Raji (cell line): ENCODE results near the gene ATRIP.

Experiments
- POLR2A ChIP-seq: IDR thresholded peaks from 2 replicates; pipeline ENCODE4 v1.6.1; 2011; ENCODE audit warnings: low read depth, low read length, control low read depth; ENCODE audit not compliant: insufficient read depth

Gene ATRIP

GRCh38 chr3:48464713-48465221 lies 18.2 kb downstream of the ATRIP start:
- no peak for TF ChIP-seq POLR2A

- no peak for TF ChIP-seq POLR2A
Observed at GRCh38 chr3:48465237-48465530, 18.6 kb downstream of the ATRIP start.

DNA sequence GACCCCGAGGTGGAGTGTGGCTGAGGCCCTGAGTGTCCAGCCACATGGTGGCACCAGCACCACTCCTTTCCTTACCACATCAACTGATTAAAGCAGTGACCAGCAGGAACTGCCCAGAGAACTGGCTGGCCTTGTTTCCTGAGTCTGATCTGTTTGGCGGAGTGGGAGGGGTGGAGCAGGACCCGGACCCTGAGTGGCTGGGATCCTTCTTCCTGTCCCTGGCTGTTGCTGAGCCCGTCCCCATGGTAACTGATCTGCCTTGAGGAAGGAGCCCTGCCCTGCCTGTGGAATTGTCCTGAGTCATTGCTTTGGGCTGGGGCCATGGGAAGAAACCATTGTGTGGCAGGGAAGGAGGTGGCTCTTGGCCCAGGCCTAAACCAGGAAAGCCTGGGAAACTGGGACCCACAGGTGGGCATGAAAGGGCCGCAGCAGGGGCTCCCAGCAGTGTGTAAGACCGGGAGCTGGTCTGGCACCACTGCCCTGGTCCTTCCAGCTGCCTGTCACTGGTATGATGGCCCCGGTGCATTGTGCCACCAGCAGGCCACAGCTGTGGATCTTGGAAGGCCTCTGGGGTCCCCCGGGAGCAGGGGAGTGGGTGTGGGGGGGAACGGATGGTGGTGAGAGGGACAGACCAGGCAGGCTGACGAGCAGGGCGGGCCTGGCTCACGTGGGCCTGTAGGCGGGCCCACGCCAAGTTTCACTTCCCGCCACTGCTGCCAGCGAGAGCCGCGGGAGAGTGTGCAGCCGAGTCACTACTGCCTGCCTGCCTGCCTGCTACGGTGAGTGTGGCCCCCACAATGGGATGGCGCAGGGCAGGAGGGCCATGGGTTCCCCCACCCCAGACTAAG lies 19.2 kb downstream of the ATRIP start:
- peak; percentile 97 for TF ChIP-seq POLR2A

DNA sequence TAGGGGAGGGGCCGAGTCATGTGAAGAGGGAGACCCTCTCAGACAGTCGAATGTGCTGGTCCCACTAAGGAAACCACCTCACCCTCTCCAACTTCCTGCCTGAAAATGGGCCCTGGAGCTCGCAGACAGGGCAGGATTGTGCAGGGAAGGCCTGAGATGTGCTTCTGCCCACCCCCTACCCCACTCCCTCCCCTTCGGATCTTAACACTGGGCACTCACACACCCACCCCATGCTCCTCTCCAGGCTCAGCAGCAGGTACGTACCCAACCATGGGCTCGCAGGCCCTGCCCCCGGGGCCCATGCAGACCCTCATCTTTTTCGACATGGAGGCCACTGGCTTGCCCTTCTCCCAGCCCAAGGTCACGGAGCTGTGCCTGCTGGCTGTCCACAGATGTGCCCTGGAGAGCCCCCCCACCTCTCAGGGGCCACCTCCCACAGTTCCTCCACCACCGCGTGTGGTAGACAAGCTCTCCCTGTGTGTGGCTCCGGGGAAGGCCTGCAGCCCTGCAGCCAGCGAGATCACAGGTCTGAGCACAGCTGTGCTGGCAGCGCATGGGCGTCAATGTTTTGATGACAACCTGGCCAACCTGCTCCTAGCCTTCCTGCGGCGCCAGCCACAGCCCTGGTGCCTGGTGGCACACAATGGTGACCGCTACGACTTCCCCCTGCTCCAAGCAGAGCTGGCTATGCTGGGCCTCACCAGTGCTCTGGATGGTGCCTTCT lies 20.0 kb downstream of the ATRIP start:
- TF ChIP-seq POLR2A = peak; percentile 12; the same call in 1 of the 2 replicates

- no peak for TF ChIP-seq POLR2A
Observed at GRCh38 chr3:48467110-48467454, 20.5 kb downstream of the ATRIP start.

- TF ChIP-seq POLR2A = 0 out of 2 replicates have a peak, but pooled peaks have one; percentile 3
Observed at GRCh38 chr3:48467473-48468267, 21.1 kb downstream of the ATRIP start.

GRCh38 chr3:48468329-48468731 lies 21.8 kb downstream of the ATRIP start:
- TF ChIP-seq POLR2A = no peak

GRCh38 chr3:48469046-48469915 lies 22.7 kb downstream of the ATRIP start:
- no peak for TF ChIP-seq POLR2A

GRCh38 chr3:48470286-48470685 lies 23.7 kb downstream of the ATRIP start:
- TF ChIP-seq POLR2A = 0 out of 2 replicates have a peak, but pooled peaks have one; percentile 14

- TF ChIP-seq POLR2A = no peak
Observed at GRCh38 chr3:48472673-48472922, 26.1 kb downstream of the ATRIP start.

GRCh38 chr3:48472923-48473616 lies 26.5 kb downstream of the ATRIP start:
- peak; percentile 97 for TF ChIP-seq POLR2A

- TF ChIP-seq POLR2A = no peak
Observed at GRCh38 chr3:48473617-48473952, 27.0 kb downstream of the ATRIP start.

DNA sequence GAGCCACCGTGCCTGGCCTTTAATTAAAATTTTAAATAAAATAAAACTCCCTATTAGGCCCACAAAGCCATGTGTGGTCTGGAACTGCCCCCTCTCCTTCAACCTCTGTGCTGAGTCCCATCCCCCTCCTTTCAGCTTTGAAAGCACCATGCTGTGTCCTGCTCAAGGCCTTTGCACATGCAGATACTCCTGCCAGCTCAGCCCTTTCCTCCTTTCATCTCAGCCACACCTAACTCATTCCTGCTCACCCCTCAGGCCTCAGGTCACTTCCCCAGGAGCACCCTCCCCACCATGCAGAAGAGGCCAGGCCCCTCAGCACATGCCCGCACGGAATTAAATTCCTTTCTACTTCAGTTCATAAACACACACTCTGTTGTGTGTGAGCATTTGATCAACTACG lies 28.1 kb downstream of the ATRIP start:
- no peak for TF ChIP-seq POLR2A

- TF ChIP-seq POLR2A = no peak
Observed at GRCh38 chr3:48475188-48475587, 28.7 kb downstream of the ATRIP start.
